Stimulated activated naive B cell treated with anti-CD40 and anti-IgM and Interleukin-4, amounts not matched to agents 10 μg/mL and 1 μg/mL and 100 μg/mL, for 72 hours (primary cell): ENCODE results near the gene PRPSAP1.

Experiments
- ATAC-seq, 2 donors: fragments of 150-1000 bp; cut with Tn5 transposase; replicated peaks; 2 replicates each; pipeline ENCODE4 v1.10.0; 2021; ENCODE audit warnings: moderate library complexity in 1 of 2
- DNase-seq: peaks from one replicate; pipeline ENCODE4 v3.0.0; 2021
- H3K27ac Mint-ChIP-seq: one replicate; pipeline ENCODE4 v1.8.0; 2022; ENCODE audit warnings: mild to moderate bottlenecking, mixed read lengths
- H3K27me3 Mint-ChIP-seq, 2 donors: one replicate each; pipeline ENCODE4 v1.8.0; 2022; ENCODE audit warnings: mixed read lengths in 2 of 2
- H3K36me3 Mint-ChIP-seq, 2 donors: one replicate each; pipeline ENCODE4 v1.8.0; 2022; ENCODE audit warnings: mixed read lengths in 2 of 2, mild to moderate bottlenecking in 1 of 2
- H3K4me1 Mint-ChIP-seq, 2 donors: one replicate each; pipeline ENCODE4 v1.8.0; 2022; ENCODE audit warnings: mixed read lengths in 2 of 2, mild to moderate bottlenecking in 1 of 2
- H3K4me3 Mint-ChIP-seq, 2 donors: one replicate each; pipeline ENCODE4 v1.8.0; 2022; ENCODE audit warnings: mild to moderate bottlenecking in 2 of 2, mixed read lengths in 2 of 2, moderate library complexity in 1 of 2
- H3K9me3 Mint-ChIP-seq, 2 donors: one replicate each; pipeline ENCODE4 v1.8.0; 2022; ENCODE audit warnings: mixed read lengths in 2 of 2, mild to moderate bottlenecking in 1 of 2

PRPSAP1 gene

GRCh38 chr17:76276461-76277299 lies 77.0 kb downstream of the PRPSAP1 start:
- ATAC-seq, result no peak
- Mint-ChIP-seq H3K4me1 (peaks cover 59 to 82% of the 10 kb centered on the region in 2 donors), H3K27ac (peak overlapping the region; percentile 99), H3K4me3 (peak overlapping the region; percentile 20 to 81), H3K9me3 (no peaks in the 10 kb centered on the region), H3K36me3 (peaks cover 3 to 11% of the 10 kb centered on the region in 2 donors), H3K27me3 (no peaks in the 10 kb centered on the region)
- no peak for DNase-seq

- Mint-ChIP-seq H3K27ac (peak overlapping the region; percentile 99), H3K9me3 (no peaks in the 10 kb centered on the region), H3K27me3 (no peaks in the 10 kb centered on the region), H3K4me1 (peaks cover 62 to 88% of the 10 kb centered on the region in 2 donors), H3K4me3 (peak overlapping the region; percentile 20 to 81), H3K36me3 (peaks cover 6 to 17% of the 10 kb centered on the region in 2 donors)
- ATAC-seq (peak; percentile 47 to 48), DNase-seq (peak; percentile 89)
Observed at GRCh38 chr17:76276069-76276431, 77.7 kb downstream of the PRPSAP1 start.

GRCh38 chr17:76275382-76276068 lies 78.2 kb downstream of the PRPSAP1 start:
- H3K27me3 Mint-ChIP-seq, result no peaks in the 10 kb centered on the region
- H3K9me3 Mint-ChIP-seq, result no peaks in the 10 kb centered on the region
- peak overlapping the region; percentile 99 for H3K27ac Mint-ChIP-seq
- DNase-seq (no peak), ATAC-seq (no peak)
- peaks cover 67 to 93% of the 10 kb centered on the region in 2 donors for H3K4me1 Mint-ChIP-seq
- peak overlapping the region; percentile 20 to 81 for H3K4me3 Mint-ChIP-seq
- peaks cover 11 to 22% of the 10 kb centered on the region in 2 donors for H3K36me3 Mint-ChIP-seq

- H3K4me1 Mint-ChIP-seq, result peaks cover 74 to 96% of the 10 kb centered on the region in 2 donors
- H3K27ac Mint-ChIP-seq, result peak overlapping the region; percentile 99
- H3K9me3 Mint-ChIP-seq, result no peaks in the 10 kb centered on the region
- no peak for DNase-seq
- ATAC-seq, result no peak
- peak overlapping the region; percentile 81 to 88 for H3K4me3 Mint-ChIP-seq
- H3K27me3 Mint-ChIP-seq, result no peaks in the 10 kb centered on the region
- H3K36me3 Mint-ChIP-seq, result peaks cover 14 to 30% of the 10 kb centered on the region in 2 donors
Observed at GRCh38 chr17:76274112-76274956, 79.4 kb downstream of the PRPSAP1 start.

- peaks cover 75 to 96% of the 10 kb centered on the region in 2 donors for H3K4me1 Mint-ChIP-seq
- H3K27ac Mint-ChIP-seq, result peak overlapping the region; percentile 99
Observed at GRCh38 chr17:76273445-76274111, 80.1 kb downstream of the PRPSAP1 start.

GRCh38 chr17:76272541-76273444 lies 80.9 kb downstream of the PRPSAP1 start:
- peak overlapping the region; percentile 99 for H3K27ac Mint-ChIP-seq
- H3K36me3 Mint-ChIP-seq, result peaks cover 25 to 43% of the 10 kb centered on the region in 2 donors
- DNase-seq (peak; percentile 83), ATAC-seq (peak; percentile 46 to 53)
- H3K27me3 Mint-ChIP-seq, result no peaks in the 10 kb centered on the region
- H3K4me1 Mint-ChIP-seq, result peaks cover 74 to 96% of the 10 kb centered on the region in 2 donors
- H3K9me3 Mint-ChIP-seq, result no peaks in the 10 kb centered on the region
- H3K4me3 Mint-ChIP-seq, result peak overlapping the region; percentile 86 to 88

More at GRCh38 chr17:76273445-76274111, 80.1 kb downstream of the PRPSAP1 start:
- ATAC-seq, result no peak
- H3K9me3 Mint-ChIP-seq, result no peaks in the 10 kb centered on the region
- no peaks in the 10 kb centered on the region for H3K27me3 Mint-ChIP-seq
- peaks cover 21 to 36% of the 10 kb centered on the region in 2 donors for H3K36me3 Mint-ChIP-seq
- no peak for DNase-seq
- peak overlapping the region; percentile 86 to 88 for H3K4me3 Mint-ChIP-seq

- DNase-seq, result peak; percentile 97
- Mint-ChIP-seq H3K4me3 (peak overlapping the region; percentile 86 to 88), H3K36me3 (peaks cover 30 to 48% of the 10 kb centered on the region in 2 donors), H3K27me3 (no peaks in the 10 kb centered on the region), H3K27ac (peak overlapping the region; percentile 99), H3K4me1 (peaks cover 70 to 98% of the 10 kb centered on the region in 2 donors), H3K9me3 (no peaks in the 10 kb centered on the region)
- ATAC-seq, result peak; percentile 48 to 67
Observed at GRCh38 chr17:76271669-76272540, 81.8 kb downstream of the PRPSAP1 start.

- Mint-ChIP-seq H3K4me1 (peaks cover 61 to 94% of the 10 kb centered on the region in 2 donors), H3K4me3 (peak overlapping the region; percentile 86 to 88), H3K9me3 (no peaks in the 10 kb centered on the region), H3K27ac (peak overlapping the region; percentile 99), H3K27me3 (no peaks in the 10 kb centered on the region), H3K36me3 (peaks cover 37 to 50% of the 10 kb centered on the region in 2 donors)
- ATAC-seq (no peak), DNase-seq (no peak)
Observed at GRCh38 chr17:76270770-76271668, 82.7 kb downstream of the PRPSAP1 start.

- peaks cover 54 to 86% of the 10 kb centered on the region in 2 donors for H3K4me1 Mint-ChIP-seq
- peaks cover 40 to 51% of the 10 kb centered on the region in 2 donors for H3K36me3 Mint-ChIP-seq
- no peak for DNase-seq
Observed at GRCh38 chr17:76270127-76270592, 83.6 kb downstream of the PRPSAP1 start.

GRCh38 chr17:76268991-76269981 lies 84.4 kb downstream of the PRPSAP1 start:
- DNase-seq (no peak), ATAC-seq (no peak)
- peak overlapping the region; percentile 92 to 94 for H3K4me3 Mint-ChIP-seq
- H3K27me3 Mint-ChIP-seq, result no peaks in the 10 kb centered on the region
- peaks cover 40 to 51% of the 10 kb centered on the region in 2 donors for H3K36me3 Mint-ChIP-seq
- peaks cover 51 to 81% of the 10 kb centered on the region in 2 donors for H3K4me1 Mint-ChIP-seq
- peak overlapping the region; percentile 99 for H3K27ac Mint-ChIP-seq
- no peaks in the 10 kb centered on the region for H3K9me3 Mint-ChIP-seq

More at GRCh38 chr17:76270127-76270592, 83.6 kb downstream of the PRPSAP1 start:
- no peaks in the 10 kb centered on the region for H3K27me3 Mint-ChIP-seq
- peak overlapping the region; percentile 92 to 94 for H3K4me3 Mint-ChIP-seq
- ATAC-seq, result no peak
- H3K27ac Mint-ChIP-seq, result peak overlapping the region; percentile 99
- no peaks in the 10 kb centered on the region for H3K9me3 Mint-ChIP-seq
